HCT116 (cell line): ENCODE data around the gene PTTG2. TPM values are rescaled to one million over a fixed set of nuclear protein-coding genes. Genes with fewer than 3 reads are reported as not detected.
"Not testable (repeated sequence)": the region's sequence is repeated elsewhere in the genome, so short reads cannot be mapped to it uniquely, and the experiment has no call there.

Experiments used
- ATAC-seq: fragments of 200-7000 bp; cut with Tn5 transposase; 2 replicates; pipeline ENCODE4 v1.9.1; 2020; ENCODE audit warnings: mild to moderate bottlenecking, moderate library complexity
- BruUV-seq: library from RNA; stranded (reverse); fragments of 400-500 nt; replicated peaks from 2 replicates; lab custom pipeline; 2021; lab: Mats Ljungman, UMichigan
- CTCF ChIA-PET: fragments of 300-600 bp; sonication (Branson Sonifier 250); formaldehyde crosslinking; loops from one replicate; lab custom pipeline; 2021; ENCODE audit warnings: antibody characterized with exemption; lab: Charles Lee
- POLR2A ChIA-PET: fragments of 300-600, 350-600 bp; sonication (Branson Sonifier 250); formaldehyde crosslinking; loops from one replicate; lab custom pipeline; 2021; ENCODE audit warnings: antibody characterized with exemption; lab: Charles Lee
- RAD21 ChIA-PET, 2 experiments: fragments of 300-600 bp; sonication (Branson Sonifier 250); formaldehyde crosslinking; loops; one replicate each; lab custom pipeline; 2023; ENCODE audit warnings: low total read pairs in 2 of 2; ENCODE audit not compliant: uncharacterized antibody in 2 of 2, unreplicated experiment in 2 of 2, low non-redundant PET in 1 of 2; lab: Charles Lee
- DNase-seq: peaks from one replicate; pipeline ENCODE4 v3.0.0-alpha.2; 2010; ENCODE audit warnings: low read depth, low spot score
- H2AFZ ChIP-seq: fragments of 200-600 bp; shearing (Covaris generic), sonication (generic); 2 replicates; pipeline ENCODE4 v1.6.1; 2017; ENCODE audit warnings: low read depth, mixed run types, mixed read lengths, antibody characterized with exemption, low read length; ENCODE audit not compliant: poor library complexity, severe bottlenecking
- H3K27ac ChIP-seq: 2 replicates; pipeline ENCODE4 v1.5.1; 2012; ENCODE audit warnings: low read depth, low read length
- H3K27me3 ChIP-seq: fragments of 200-600 bp; sonication (generic); 2 replicates; pipeline ENCODE4 v1.6.1; 2016; ENCODE audit warnings: mixed run types, low read length, mixed read lengths; ENCODE audit not compliant: insufficient read depth
- H3K36me3 ChIP-seq, 2 experiments: fragments of 200-500 bp in 1 of 2; fragments of 200-600 bp in 1 of 2; sonication (Bioruptor generic) in 1 of 2; sonication (generic) in 1 of 2; 2 replicates each; pipeline versions ENCODE4 v1.5.1 to v1.6.1; 2014 to 2016; ENCODE audit warnings: low read length in 2 of 2, inconsistent platforms in 1 of 2, mixed read lengths in 1 of 2, mixed run types in 1 of 2; ENCODE audit not compliant: insufficient read depth in 2 of 2, control insufficient read depth in 1 of 2
- H3K4me1 ChIP-seq, 2 experiments: fragments of 200-600 bp in 1 of 2; sonication (generic) in 1 of 2; 2 replicates each; pipeline versions ENCODE4 v1.5.1 to v1.6.1; 2012 to 2017; ENCODE audit warnings: low read length in 2 of 2, inconsistent platforms in 1 of 2, mild to moderate bottlenecking in 1 of 2, mixed read lengths in 1 of 2, mixed run types in 1 of 2, moderate library complexity in 1 of 2; ENCODE audit not compliant: insufficient read depth in 2 of 2, control insufficient read depth in 1 of 2
- H3K4me2 ChIP-seq: fragments of 200-600 bp; sonication (generic); 2 replicates; pipeline ENCODE4 v1.6.1; 2017; ENCODE audit warnings: mixed run types, low read length, mixed read lengths
- H3K4me3 ChIP-seq, 2 experiments: fragments of 200-600 bp in 1 of 2; sonication (generic) in 1 of 2; replicated peaks in 1 of 2; 2 replicates each; pipeline ENCODE4 v1.5.1; 2011 to 2016; ENCODE audit warnings: low read length in 2 of 2, control low read depth in 1 of 2, low read depth in 1 of 2, mild to moderate bottlenecking in 1 of 2, mixed read lengths in 1 of 2, mixed run types in 1 of 2
- H3K79me2 ChIP-seq: fragments of 200-600 bp; sonication (generic); 2 replicates; pipeline ENCODE4 v1.6.1; 2017; ENCODE audit warnings: mild to moderate bottlenecking, mixed run types, low read length, moderate library complexity, mixed read lengths; ENCODE audit not compliant: insufficient read depth
- H3K9ac ChIP-seq: fragments of 200-600 bp; sonication (generic); 2 replicates; pipeline ENCODE4 v1.6.1; 2016; ENCODE audit warnings: low read length, mixed read lengths
- H3K9me2 ChIP-seq: fragments of 200-600 bp; sonication (generic), shearing (Covaris generic); 2 replicates; pipeline ENCODE4 v1.6.1; 2017; ENCODE audit warnings: mixed run types, mild to moderate bottlenecking, moderate library complexity; ENCODE audit not compliant: insufficient read depth
- H3K9me3 ChIP-seq, 2 experiments: fragments of 200-500 bp in 1 of 2; fragments of 200-600 bp in 1 of 2; sonication (Bioruptor generic) in 1 of 2; sonication (generic) in 1 of 2; 2 replicates each; pipeline ENCODE4 v1.6.1; 2014 to 2017; ENCODE audit warnings: low read length in 2 of 2, mixed read lengths in 2 of 2, inconsistent platforms in 1 of 2, low read depth in 1 of 2, mild to moderate bottlenecking in 1 of 2, mixed run types in 1 of 2, moderate library complexity in 1 of 2; ENCODE audit not compliant: control insufficient read depth in 1 of 2, insufficient read depth in 1 of 2
- H4K20me1 ChIP-seq: fragments of 200-600 bp; sonication (generic), shearing (Covaris generic); 2 replicates; pipeline ENCODE4 v1.6.1; 2017; ENCODE audit warnings: mixed run types, mild to moderate bottlenecking, moderate library complexity; ENCODE audit not compliant: insufficient read depth
- CTCF ChIP-seq, 3 experiments: fragments of 200-600 bp in 1 of 3; sonication (generic) in 1 of 3; IDR thresholded peaks in 2 of 3; conservative IDR thresholded peaks in 1 of 3; 2 replicates each; pipeline ENCODE4 v1.5.1; 2012 to 2017; ENCODE audit warnings: low read depth in 2 of 3, low read length in 2 of 3, antibody characterized with exemption in 1 of 3, borderline replicate concordance in 1 of 3, control low read depth in 1 of 3, mild to moderate bottlenecking in 1 of 3, mixed read lengths in 1 of 3, mixed run types in 1 of 3, moderate library complexity in 1 of 3; ENCODE audit not compliant: insufficient read depth in 1 of 3
- TCF7L2 ChIP-seq: IDR thresholded peaks from 2 replicates; pipeline ENCODE4 v1.7.0; 2011; ENCODE audit warnings: borderline replicate concordance, inconsistent platforms; ENCODE audit not compliant: insufficient read depth, insufficient read length; ENCODE audit errors: extremely low read depth
- intact Hi-C: fragments of 100-400 bp; cut with micrococcal nuclease; formaldehyde crosslinking; loops from 2 replicates; pipeline ENCODE4 v1.10.0; 2022
- total RNA-seq: library from RNA; stranded (reverse); gene quantifications from one replicate; pipeline ENCODE4 v1.2.1, GENCODE V29; 2021; ENCODE audit not compliant: unreplicated experiment

PTTG2 gene
- total RNA-seq, 1 experiment from 2014 or later, result not detected

- Histone ChIP-seq H3K36me3 (no peaks in the 10 kb centered on the region), H3K4me1 (peaks cover 11 to 32% of the 10 kb centered on the region in 2 experiments), H3K79me2 (peaks cover 8% of the 10 kb centered on the region), H3K4me2 (no peak overlapping the region), H3K9me3 (no peaks in the 10 kb centered on the region), H2AFZ (no peak overlapping the region), H3K4me3 (no peak overlapping the region), H3K9ac (no peak overlapping the region), H3K27me3 (no peaks in the 10 kb centered on the region), H3K27ac (no peak overlapping the region), H4K20me1 (no peaks in the 10 kb centered on the region), H3K9me2 (no peaks in the 10 kb centered on the region)
- no peak for ATAC-seq
- no peak for TF ChIP-seq TCF7L2
- no peak for TF ChIP-seq CTCF (IDR thresholded peaks at IDR 0.05 in 2 of 3, conservative IDR thresholded peaks at IDR 0.05 in 1 of 3; ENCODE audit: borderline replicate concordance in 1 of 3, insufficient read depth in 1 of 3, low read depth in 2 of 3, low read length in 2 of 3)
- BruUV-seq, result no TSS peak
- ChIA-PET CTCF (no interaction called here), RAD21 (no interaction called here), POLR2A (no interaction called here)
- intact Hi-C loops, result loop anchor here (10.0 kb wide), 2 partner anchors 149 to 191 kb away; partner anchors contain the start of gene PGM2
- DNase-seq, result no peak
Observed at GRCh38 chr4:37973441-37973840, 13.2 kb downstream of the PTTG2 start.

DNA sequence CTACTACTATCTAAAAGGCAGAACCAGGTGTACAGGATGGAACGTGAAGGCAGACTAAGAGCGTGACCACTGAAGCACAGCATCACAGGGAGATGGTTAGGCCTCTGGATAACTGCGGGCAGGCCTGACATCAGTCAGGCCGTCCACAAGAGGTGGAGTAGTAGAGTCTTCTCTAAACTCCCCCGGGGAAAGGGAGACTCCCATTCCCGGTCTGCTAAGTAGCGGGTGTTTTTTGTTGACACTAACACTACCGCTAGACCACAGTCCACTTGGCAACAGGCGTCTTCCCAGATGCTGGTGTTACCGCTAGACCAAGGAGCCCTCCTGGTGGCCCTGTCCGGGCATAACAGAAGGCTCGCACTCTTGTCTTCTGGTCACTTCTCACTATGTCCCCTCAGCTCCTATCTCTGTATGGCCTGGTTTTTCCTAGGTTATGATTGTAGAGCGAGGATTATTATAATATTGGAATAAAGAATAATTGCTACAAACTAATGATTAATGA, 15.2 kb downstream of the PTTG2 start:
- H3K4me2 ChIP-seq, H3K27ac ChIP-seq, BruUV-seq, H3K27me3 ChIP-seq, POLR2A ChIA-PET, DNase-seq, H2AFZ ChIP-seq, H4K20me1 ChIP-seq, H3K9me2 ChIP-seq, H3K36me3 ChIP-seq, CTCF ChIA-PET, H3K4me3 ChIP-seq, RAD21 ChIA-PET, ATAC-seq, H3K9ac ChIP-seq, H3K9me3 ChIP-seq: not testable (repeated sequence)
- H3K4me1 ChIP-seq, result peaks cover 9 to 28% of the 10 kb centered on the region in 2 experiments
- intact Hi-C loops, result loop anchor here (10.0 kb wide), 2 partner anchors 151 to 189 kb away; partner anchors contain the start of gene PGM2
- peaks cover 24% of the 10 kb centered on the region for H3K79me2 ChIP-seq
